ENCODE data around the gene CD47. TPM values are rescaled to one million over a fixed set of nuclear protein-coding genes. Genes with fewer than 3 reads are reported as not detected.
A peak's percentile ranks its signal among the peaks of the same experiment; 100 is the strongest.

CD47 gene
- total and polyA plus RNA-seq, 10 of the 15 experiments (the other 5 are each of a cell fraction or from before 2014, with no cell fraction given): 22.9 to 175 (median 81.1) TPM

DNA sequence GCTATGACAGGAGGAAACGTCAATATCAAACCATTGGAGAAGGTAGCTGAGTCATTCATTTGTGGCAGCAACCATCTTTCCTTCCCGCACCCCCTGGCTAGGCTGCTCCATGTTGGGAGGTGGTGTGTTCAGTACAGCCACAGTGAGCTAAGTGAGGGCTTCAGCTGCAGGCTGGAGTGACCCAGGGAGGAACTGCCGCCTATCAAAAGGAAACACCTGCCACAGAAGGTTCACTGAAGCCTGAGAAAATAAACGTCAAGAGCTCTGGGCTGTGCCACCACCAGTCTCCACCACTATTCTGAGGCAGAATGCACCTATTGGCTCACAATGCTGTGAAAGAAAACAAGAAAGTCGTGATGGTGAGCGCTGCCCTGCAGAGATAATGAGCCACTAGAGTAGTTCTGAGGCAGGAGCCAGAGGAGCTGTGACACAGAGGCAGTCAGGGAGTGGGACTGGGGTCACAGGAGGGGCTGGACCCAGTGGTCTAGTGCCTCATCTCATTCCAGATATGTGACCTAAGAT is 34.8 kb upstream of the CD47 start (continued):
- TF ChIP-seq, protein P1, sequence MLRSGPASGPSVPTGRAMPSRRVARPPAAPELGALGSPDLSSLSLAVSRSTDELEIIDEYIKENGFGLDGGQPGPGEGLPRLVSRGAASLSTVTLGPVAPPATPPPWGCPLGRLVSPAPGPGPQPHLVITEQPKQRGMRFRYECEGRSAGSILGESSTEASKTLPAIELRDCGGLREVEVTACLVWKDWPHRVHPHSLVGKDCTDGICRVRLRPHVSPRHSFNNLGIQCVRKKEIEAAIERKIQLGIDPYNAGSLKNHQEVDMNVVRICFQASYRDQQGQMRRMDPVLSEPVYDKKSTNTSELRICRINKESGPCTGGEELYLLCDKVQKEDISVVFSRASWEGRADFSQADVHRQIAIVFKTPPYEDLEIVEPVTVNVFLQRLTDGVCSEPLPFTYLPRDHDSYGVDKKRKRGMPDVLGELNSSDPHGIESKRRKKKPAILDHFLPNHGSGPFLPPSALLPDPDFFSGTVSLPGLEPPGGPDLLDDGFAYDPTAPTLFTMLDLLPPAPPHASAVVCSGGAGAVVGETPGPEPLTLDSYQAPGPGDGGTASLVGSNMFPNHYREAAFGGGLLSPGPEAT (IDR thresholded peaks at IDR 0.05; ENCODE audit: low read depth): no peak
- TF ChIP-seq POU2F2 (IDR thresholded peaks at IDR 0.05; ENCODE audit: borderline replicate concordance, low read depth, low read length) (peak; percentile 86), YY1 (IDR thresholded peaks at IDR 0.05; ENCODE audit: low read depth, low read length) (peak; percentile 70), RCOR1 (conservative IDR thresholded peaks at IDR 0.05; ENCODE audit: low read depth, low read length) (0 out of 2 replicates have a peak, but pooled peaks have one; percentile 27), POLR2AphosphoS5 (IDR thresholded peaks at IDR 0.05; ENCODE audit: low read length) (peak; percentile 92), FOXK2 (IDR thresholded peaks at IDR 0.05) (no peak), TCF12 (IDR thresholded peaks at IDR 0.05; ENCODE audit: low read depth, low read length) (peak; percentile 89; the same call in 1 of the 2 replicates), ATF7 (IDR thresholded peaks at IDR 0.05; ENCODE audit: low read depth) (no peak), NFYB (IDR thresholded peaks at IDR 0.05; ENCODE audit: insufficient read depth, low read depth, low read length) (peak; percentile 90), MYB (IDR thresholded peaks at IDR 0.05; ENCODE audit: borderline replicate concordance, low read depth, low read length) (no peak), EZH2 (IDR thresholded peaks at IDR 0.05; ENCODE audit: borderline replicate concordance, control insufficient read depth, low read depth, low read length) (no peak), RAD21 (IDR thresholded peaks at IDR 0.05; ENCODE audit: insufficient read depth, low read depth, low read length) (peak; percentile 11; the same call in 1 of the 2 replicates), BHLHE40 (IDR thresholded peaks at IDR 0.05; ENCODE audit: borderline replicate concordance in 1 of 2, low read depth in 2 of 2, low read length in 1 of 2) (0 out of 4 replicates have a peak, but pooled peaks of 1 of the 2 experiments have one; percentile 18), SMAD5 (IDR thresholded peaks at IDR 0.05; ENCODE audit: low read depth) (peak; percentile 88), RUNX3 (IDR thresholded peaks at IDR 0.05; ENCODE audit: low read length) (peak; percentile 36; the same call in 1 of the 2 replicates), EP300 (IDR thresholded peaks at IDR 0.05; ENCODE audit: borderline replicate concordance in 1 of 2, control insufficient read depth in 1 of 2, low read depth in 2 of 2, low read length in 2 of 2) (peak; percentile 24 to 68; a peak in 2 of 4 replicates), CREB1 (IDR thresholded peaks at IDR 0.05; ENCODE audit: low read depth) (peak; percentile 52; the same call in 1 of the 2 replicates), CREM (IDR thresholded peaks at IDR 0.05; ENCODE audit: low read depth) (peak; percentile 57; the same call in 1 of the 2 replicates), ETV6 (conservative IDR thresholded peaks at IDR 0.05 in 1 of 2, IDR thresholded peaks at IDR 0.05 in 1 of 2; ENCODE audit: borderline replicate concordance in 1 of 2, low read depth in 1 of 2) (no peak)
- TF ChIP-seq, protein P2, sequence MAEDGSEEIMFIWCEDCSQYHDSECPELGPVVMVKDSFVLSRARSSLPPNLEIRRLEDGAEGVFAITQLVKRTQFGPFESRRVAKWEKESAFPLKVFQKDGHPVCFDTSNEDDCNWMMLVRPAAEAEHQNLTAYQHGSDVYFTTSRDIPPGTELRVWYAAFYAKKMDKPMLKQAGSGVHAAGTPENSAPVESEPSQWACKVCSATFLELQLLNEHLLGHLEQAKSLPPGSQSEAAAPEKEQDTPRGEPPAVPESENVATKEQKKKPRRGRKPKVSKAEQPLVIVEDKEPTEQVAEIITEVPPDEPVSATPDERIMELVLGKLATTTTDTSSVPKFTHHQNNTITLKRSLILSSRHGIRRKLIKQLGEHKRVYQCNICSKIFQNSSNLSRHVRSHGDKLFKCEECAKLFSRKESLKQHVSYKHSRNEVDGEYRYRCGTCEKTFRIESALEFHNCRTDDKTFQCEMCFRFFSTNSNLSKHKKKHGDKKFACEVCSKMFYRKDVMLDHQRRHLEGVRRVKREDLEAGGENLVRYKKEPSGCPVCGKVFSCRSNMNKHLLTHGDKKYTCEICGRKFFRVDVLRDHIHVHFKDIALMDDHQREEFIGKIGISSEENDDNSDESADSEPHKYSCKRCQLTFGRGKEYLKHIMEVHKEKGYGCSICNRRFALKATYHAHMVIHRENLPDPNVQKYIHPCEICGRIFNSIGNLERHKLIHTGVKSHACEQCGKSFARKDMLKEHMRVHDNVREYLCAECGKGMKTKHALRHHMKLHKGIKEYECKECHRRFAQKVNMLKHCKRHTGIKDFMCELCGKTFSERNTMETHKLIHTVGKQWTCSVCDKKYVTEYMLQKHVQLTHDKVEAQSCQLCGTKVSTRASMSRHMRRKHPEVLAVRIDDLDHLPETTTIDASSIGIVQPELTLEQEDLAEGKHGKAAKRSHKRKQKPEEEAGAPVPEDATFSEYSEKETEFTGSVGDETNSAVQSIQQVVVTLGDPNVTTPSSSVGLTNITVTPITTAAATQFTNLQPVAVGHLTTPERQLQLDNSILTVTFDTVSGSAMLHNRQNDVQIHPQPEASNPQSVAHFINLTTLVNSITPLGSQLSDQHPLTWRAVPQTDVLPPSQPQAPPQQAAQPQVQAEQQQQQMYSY (CRISPR knock-in tag; IDR thresholded peaks at IDR 0.05): 0 out of 2 replicates have a peak, but pooled peaks have one; percentile 56
- TF ChIP-seq, protein P3, sequence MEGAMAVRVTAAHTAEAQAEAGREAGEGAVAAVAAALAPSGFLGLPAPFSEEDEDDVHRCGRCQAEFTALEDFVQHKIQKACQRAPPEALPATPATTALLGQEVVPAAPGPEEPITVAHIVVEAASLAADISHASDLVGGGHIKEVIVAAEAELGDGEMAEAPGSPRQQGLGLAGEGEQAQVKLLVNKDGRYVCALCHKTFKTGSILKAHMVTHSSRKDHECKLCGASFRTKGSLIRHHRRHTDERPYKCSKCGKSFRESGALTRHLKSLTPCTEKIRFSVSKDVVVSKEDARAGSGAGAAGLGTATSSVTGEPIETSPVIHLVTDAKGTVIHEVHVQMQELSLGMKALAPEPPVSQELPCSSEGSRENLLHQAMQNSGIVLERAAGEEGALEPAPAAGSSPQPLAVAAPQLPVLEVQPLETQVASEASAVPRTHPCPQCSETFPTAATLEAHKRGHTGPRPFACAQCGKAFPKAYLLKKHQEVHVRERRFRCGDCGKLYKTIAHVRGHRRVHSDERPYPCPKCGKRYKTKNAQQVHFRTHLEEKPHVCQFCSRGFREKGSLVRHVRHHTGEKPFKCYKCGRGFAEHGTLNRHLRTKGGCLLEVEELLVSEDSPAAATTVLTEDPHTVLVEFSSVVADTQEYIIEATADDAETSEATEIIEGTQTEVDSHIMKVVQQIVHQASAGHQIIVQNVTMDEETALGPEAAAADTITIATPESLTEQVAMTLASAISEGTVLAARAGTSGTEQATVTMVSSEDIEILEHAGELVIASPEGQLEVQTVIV (IDR thresholded peaks at IDR 0.05; ENCODE audit: borderline replicate concordance, partially characterized antibody): no peak
